Measurements from ENCODE around the gene HTATIP2.

GRCh38 chr11:20403059-20403458 is 39.5 kb downstream of the HTATIP2 start:
- TF ChIP-seq PBX3 (IDR thresholded peaks at IDR 0.05): no peak
- no peak for TF ChIP-seq CTCF (IDR thresholded peaks at IDR 0.05)
- no peak for TF ChIP-seq EZH2phosphoT487 (IDR thresholded peaks at IDR 0.05; ENCODE audit: borderline replicate concordance, low read depth)
- no peak for TF ChIP-seq POLR2AphosphoS5 (IDR thresholded peaks at IDR 0.05; ENCODE audit: low read depth, low read length)
- TF ChIP-seq JUND (IDR thresholded peaks at IDR 0.05): no peak
- TF ChIP-seq SMC3 (IDR thresholded peaks at IDR 0.05; ENCODE audit: low read depth, low read length): no peak
- no peak for TF ChIP-seq TEAD4 (IDR thresholded peaks at IDR 0.05; ENCODE audit: borderline replicate concordance, insufficient read depth)
- TF ChIP-seq TAF1 (IDR thresholded peaks at IDR 0.05; ENCODE audit: borderline replicate concordance, low read depth, low read length): no peak
